H1 (cell line): ENCODE data around the gene PIGH. TPM values are rescaled to one million over a fixed set of nuclear protein-coding genes. Genes with fewer than 3 reads are reported as not detected.

Experiments used
- ASH2L ChIP-seq: fragments of 200-600, 300-600 bp; sonication (generic); IDR thresholded peaks from one replicate; pipeline ENCODE4 v1.7.1; 2017; ENCODE audit warnings: low read length
- BACH1 ChIP-seq: IDR thresholded peaks from 2 replicates; pipeline ENCODE4 v1.6.1; 2012; ENCODE audit warnings: low read length, improper control_type of control experiment
- BRCA1 ChIP-seq: IDR thresholded peaks from 2 replicates; pipeline ENCODE4 v1.6.1; 2012; ENCODE audit warnings: low read depth, low read length, improper control_type of control experiment
- CBX5 ChIP-seq: fragments of 300-800, 300-1000 bp; sonication (generic); IDR thresholded peaks from 2 replicates; pipeline ENCODE4 v1.7.1; 2016; ENCODE audit warnings: antibody characterized with exemption, low read length, low read depth
- GABPA ChIP-seq: IDR thresholded peaks from 2 replicates; pipeline ENCODE4 v1.6.1; 2011; ENCODE audit warnings: mild to moderate bottlenecking, low read length, moderate library complexity, borderline replicate concordance; ENCODE audit not compliant: insufficient read depth
- GTF2F1 ChIP-seq: IDR thresholded peaks from 2 replicates; pipeline ENCODE4 v1.6.1; 2012; ENCODE audit warnings: low read depth, low read length, improper control_type of control experiment, borderline replicate concordance
- HDAC2 ChIP-seq, 2 experiments: fragments of 300-600 bp in 1 of 2; sonication (generic) in 1 of 2; IDR thresholded peaks; 2 replicates each; pipeline ENCODE4 v1.6.1; 2011 to 2012; ENCODE audit warnings: low read depth in 2 of 2, low read length in 2 of 2, mild to moderate bottlenecking in 2 of 2, moderate library complexity in 2 of 2, borderline replicate concordance in 1 of 2, inconsistent platforms in 1 of 2
- PHF8 ChIP-seq: fragments of 200-600 bp; sonication (generic); conservative IDR thresholded peaks from 2 replicates; pipeline ENCODE4 v1.7.1; 2012; ENCODE audit warnings: low read depth, mild to moderate bottlenecking, inconsistent platforms, low read length, moderate library complexity
- POLR2A ChIP-seq, 2 experiments: IDR thresholded peaks; 1 replicate in 1 of 2; 2 replicates in 1 of 2; pipeline ENCODE4 v1.6.1; 2011; ENCODE audit warnings: low read depth in 2 of 2, low read length in 2 of 2, mild to moderate bottlenecking in 2 of 2; ENCODE audit errors: control extremely low read depth in 1 of 2
- RXRA ChIP-seq: IDR thresholded peaks from 2 replicates; pipeline ENCODE4 v1.6.1; 2011; ENCODE audit warnings: low read depth, mild to moderate bottlenecking, low read length, moderate library complexity; ENCODE audit not compliant: insufficient read depth
- SIN3A ChIP-seq, 2 experiments: IDR thresholded peaks in 1 of 2; conservative IDR thresholded peaks in 1 of 2; 2 replicates each; pipeline ENCODE4 v1.6.1; 2011 to 2012; ENCODE audit warnings: low read length in 2 of 2, improper control_type of control experiment in 1 of 2, low read depth in 1 of 2, mild to moderate bottlenecking in 1 of 2
- SP1 ChIP-seq: IDR thresholded peaks from 2 replicates; pipeline ENCODE4 v1.6.1; 2011; ENCODE audit warnings: low read depth, low read length
- SP4 ChIP-seq: IDR thresholded peaks from 2 replicates; pipeline ENCODE4 v1.6.1; 2012; ENCODE audit warnings: low read length, inconsistent platforms
- SUZ12 ChIP-seq: fragments of 200-600 bp; sonication (generic); IDR thresholded peaks from 2 replicates; pipeline ENCODE4 v1.6.1; 2012; ENCODE audit warnings: mild to moderate bottlenecking, inconsistent platforms, low read length, moderate library complexity, mixed read lengths
- TEAD4 ChIP-seq: IDR thresholded peaks from 2 replicates; pipeline ENCODE4 v1.6.1; 2012; ENCODE audit warnings: low read depth, low read length, inconsistent platforms, mixed read lengths
- polyA plus RNA-seq, 7 experiments: library from polyadenylated mRNA; depleted of rRNA in 3 of 7; stranded (reverse) in 5 of 7; unstranded in 2 of 7; fragments of >200 nt in 5 of 7; fragments of 200-250 nt in 2 of 7; gene quantifications; 1 replicate in 5 of 7; 2 replicates in 1 of 7; 4 replicates in 1 of 7; pipeline versions ENCODE4 v1.2.1 to v1.2.3, GENCODE V29; 2011 to 2013; ENCODE audit warnings: missing spikeins in 2 of 7, mixed read lengths in 2 of 7
- total RNA-seq: library from RNA; stranded (reverse); fragmentation: NEBNext Ultra II Directional; extraction: Animal tissue kit (Norgen Biotek cat#: 25700); gene quantifications from 2 replicates; pipeline ENCODE4 v1.2.1, GENCODE V29; 2021
- TF ChIP-seq, protein P1 (sequence below): IDR thresholded peaks from 2 replicates; pipeline ENCODE4 v1.6.1; 2012; ENCODE audit warnings: inconsistent platforms

PIGH gene
- total and polyA plus RNA-seq, 2 of the 8 experiments (the other 6 are each of a cell fraction or from before 2014, with no cell fraction given), result 7.2 to 8.6 TPM

DNA sequence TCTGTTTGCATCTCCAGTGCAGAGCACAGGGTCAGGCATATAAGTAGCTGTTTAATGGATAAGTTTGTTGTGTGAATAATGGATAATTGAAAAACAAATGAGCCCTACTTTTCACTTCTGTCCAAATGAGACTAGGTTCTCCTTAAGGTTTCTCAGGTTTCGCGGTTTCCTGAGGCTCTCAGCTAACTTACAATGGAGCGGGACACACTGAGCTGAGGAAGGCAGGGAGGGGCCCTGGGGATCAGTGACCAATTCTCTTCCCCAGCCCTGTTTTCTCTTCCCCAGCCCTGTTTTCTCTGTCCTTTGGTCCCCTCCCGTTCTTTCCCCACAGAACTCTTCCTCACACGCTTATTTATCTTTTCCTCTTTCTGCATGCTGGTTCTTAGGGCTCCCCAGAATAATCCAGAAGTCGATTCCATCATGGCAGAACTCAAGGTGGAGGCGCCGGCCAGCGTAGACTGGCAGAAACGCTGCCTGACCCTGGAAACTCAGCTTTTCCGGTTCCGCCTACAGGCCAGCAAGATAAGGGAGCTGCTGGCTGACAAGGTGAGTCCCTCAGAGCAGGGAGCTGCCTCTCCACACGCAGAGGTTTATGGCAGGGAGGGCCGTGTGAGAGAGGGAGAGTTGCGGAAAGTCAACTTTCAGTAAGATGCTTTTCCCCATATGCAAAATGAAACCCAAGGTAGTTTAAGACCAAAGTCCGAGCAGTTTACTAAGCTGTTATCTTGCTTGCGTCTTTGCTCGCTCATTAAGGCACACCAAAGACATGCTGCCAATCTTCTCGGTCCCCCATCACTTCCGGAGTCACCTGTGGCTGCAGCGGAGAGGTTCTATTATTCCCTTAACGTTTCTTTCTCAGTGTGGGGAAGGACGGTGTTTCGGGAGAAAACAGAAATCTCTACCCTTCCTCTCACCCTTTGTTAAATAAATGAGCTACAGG is 58.4 kb downstream of the PIGH start (continued):
- TF ChIP-seq PHF8 (no peak; the same call in 1 of the 2 replicates), HDAC2 (IDR thresholded peaks at IDR 0.05; ENCODE audit: borderline replicate concordance in 1 of 2, low read depth in 2 of 2, low read length in 2 of 2) (no peak), GABPA (0 out of 2 replicates have a peak, but pooled peaks have one; percentile 63), SIN3A (conservative IDR thresholded peaks at IDR 0.05 in 1 of 2, IDR thresholded peaks at IDR 0.05 in 1 of 2; ENCODE audit: low read depth in 1 of 2, low read length in 2 of 2) (peak; percentile 15 to 16; a peak in 1 of 4 replicates), POLR2A (IDR thresholded peaks at IDR 0.05; ENCODE audit: control extremely low read depth in 1 of 2, low read depth in 2 of 2, low read length in 2 of 2) (peak; percentile 66 to 75), TEAD4 (no peak), SUZ12 (no peak), SP4 (no peak), BRCA1 (no peak), SP1 (no peak), BACH1 (no peak), GTF2F1 (no peak), CBX5 (no peak), RXRA (no peak), ASH2L (peak; percentile 89)
- TF ChIP-seq, protein P1, sequence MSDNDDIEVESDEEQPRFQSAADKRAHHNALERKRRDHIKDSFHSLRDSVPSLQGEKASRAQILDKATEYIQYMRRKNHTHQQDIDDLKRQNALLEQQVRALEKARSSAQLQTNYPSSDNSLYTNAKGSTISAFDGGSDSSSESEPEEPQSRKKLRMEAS, result no peak
